ENCODE results near the gene HSPB1. TPM values are rescaled to one million over a fixed set of nuclear protein-coding genes. Genes with fewer than 3 reads are reported as not detected.

HSPB1 gene
- total RNA-seq, 1 donor from 2014 or later = 3,584 TPM

DNA sequence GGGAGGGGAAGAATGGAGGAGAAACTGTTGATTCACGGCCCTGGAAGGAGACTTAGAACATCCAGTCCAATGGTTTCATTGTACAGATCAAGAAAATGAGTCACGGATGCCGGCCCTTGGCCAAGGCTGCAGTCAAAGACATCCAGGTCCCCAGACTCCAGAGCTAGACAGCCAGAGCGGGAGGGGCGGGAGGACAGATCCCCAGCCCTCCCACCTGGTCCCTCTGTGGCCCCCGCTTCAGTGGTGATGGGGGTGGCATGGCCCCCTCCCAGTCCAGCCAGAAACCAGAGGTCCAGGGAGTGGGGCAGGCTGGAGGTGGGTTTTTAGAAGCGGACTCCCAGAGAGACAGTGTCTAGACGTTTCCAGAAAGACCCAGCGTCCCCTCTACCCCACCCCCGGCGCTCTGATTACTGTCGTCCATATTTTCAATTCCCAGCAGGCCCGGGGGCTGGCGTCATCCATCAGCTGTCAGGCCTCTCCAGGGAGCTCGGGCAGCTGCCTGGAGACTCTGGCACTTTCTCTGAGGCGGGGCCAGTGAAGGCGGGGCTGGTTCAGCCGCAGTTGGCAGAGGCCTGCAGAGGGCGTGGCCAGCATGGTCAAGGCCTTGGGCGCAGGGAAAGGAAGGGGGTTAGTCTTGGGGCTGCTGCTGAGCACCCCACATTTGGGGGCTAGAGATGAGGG is 8.0 kb upstream of the HSPB1 start:
- peak overlapping the region; percentile 93 to 99 for H3K27ac ChIP-seq
- peak overlapping the region; percentile 39 to 41 for H3K4me3 ChIP-seq
- TF ChIP-seq, protein P1, sequence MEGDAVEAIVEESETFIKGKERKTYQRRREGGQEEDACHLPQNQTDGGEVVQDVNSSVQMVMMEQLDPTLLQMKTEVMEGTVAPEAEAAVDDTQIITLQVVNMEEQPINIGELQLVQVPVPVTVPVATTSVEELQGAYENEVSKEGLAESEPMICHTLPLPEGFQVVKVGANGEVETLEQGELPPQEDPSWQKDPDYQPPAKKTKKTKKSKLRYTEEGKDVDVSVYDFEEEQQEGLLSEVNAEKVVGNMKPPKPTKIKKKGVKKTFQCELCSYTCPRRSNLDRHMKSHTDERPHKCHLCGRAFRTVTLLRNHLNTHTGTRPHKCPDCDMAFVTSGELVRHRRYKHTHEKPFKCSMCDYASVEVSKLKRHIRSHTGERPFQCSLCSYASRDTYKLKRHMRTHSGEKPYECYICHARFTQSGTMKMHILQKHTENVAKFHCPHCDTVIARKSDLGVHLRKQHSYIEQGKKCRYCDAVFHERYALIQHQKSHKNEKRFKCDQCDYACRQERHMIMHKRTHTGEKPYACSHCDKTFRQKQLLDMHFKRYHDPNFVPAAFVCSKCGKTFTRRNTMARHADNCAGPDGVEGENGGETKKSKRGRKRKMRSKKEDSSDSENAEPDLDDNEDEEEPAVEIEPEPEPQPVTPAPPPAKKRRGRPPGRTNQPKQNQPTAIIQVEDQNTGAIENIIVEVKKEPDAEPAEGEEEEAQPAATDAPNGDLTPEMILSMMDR (IDR thresholded peaks at IDR 0.05) = no peak
- H3K27me3 ChIP-seq = no peaks in the 10 kb centered on the region
- H3K36me3 ChIP-seq = no peaks in the 10 kb centered on the region
- H3K4me1 ChIP-seq = peaks cover 27 to 40% of the 10 kb centered on the region in 2 donors
- DNase-seq (ENCODE audit: low spot score in 2 of 2) = peak; percentile 91 to 99
- no peaks in the 10 kb centered on the region for H3K9me3 ChIP-seq
- intact Hi-C loops (cut with DNase I) = loop anchor here (1.0 to 10.0 kb wide), 2 partner anchors 8 to 420 kb away; partner anchors contain the start of genes HSPB1 and RHBDD2

- H3K27ac ChIP-seq = peak overlapping the region; percentile 93 to 99
- H3K9me3 ChIP-seq = no peaks in the 10 kb centered on the region
- peak; percentile 46 to 89 for DNase-seq (ENCODE audit: low spot score in 2 of 2)
- H3K4me1 ChIP-seq = peaks cover 22 to 44% of the 10 kb centered on the region in 2 donors
- TF ChIP-seq, protein P1 (IDR thresholded peaks at IDR 0.05) = no peak
- intact Hi-C loops (cut with DNase I) = loop anchor here (10.0 kb wide), 1 partner anchor 422 kb away; the partner anchor contains the start of gene RHBDD2
- no peaks in the 10 kb centered on the region for H3K27me3 ChIP-seq
- H3K4me3 ChIP-seq = peak overlapping the region in 1 of 2 donors; percentile 1
- no peaks in the 10 kb centered on the region for H3K36me3 ChIP-seq
Measured at GRCh38 chr7:76296743-76297740, 5.4 kb upstream of the HSPB1 start.

GRCh38 chr7:76300166-76300731 is 2.2 kb upstream of the HSPB1 start:
- Histone ChIP-seq H3K9me3 (no peaks in the 10 kb centered on the region), H3K4me3 (no peak overlapping the region), H3K4me1 (peaks cover 7 to 27% of the 10 kb centered on the region in 2 donors), H3K27ac (peak overlapping the region; percentile 93 to 99), H3K36me3 (peaks cover 13 to 18% of the 10 kb centered on the region in 2 donors), H3K27me3 (no peaks in the 10 kb centered on the region)
- TF ChIP-seq, protein P1 (IDR thresholded peaks at IDR 0.05) = no peak
- DNase-seq (ENCODE audit: low spot score in 2 of 2) = no peak
- intact Hi-C loops (cut with DNase I) = no loop called here

- no peak for DNase-seq (ENCODE audit: low spot score in 2 of 2)
- no peaks in the 10 kb centered on the region for H3K9me3 ChIP-seq
- H3K4me3 ChIP-seq = no peak overlapping the region
- TF ChIP-seq, protein P1 (IDR thresholded peaks at IDR 0.05) = no peak
- peak overlapping the region; percentile 93 to 99 for H3K27ac ChIP-seq
- H3K27me3 ChIP-seq = no peaks in the 10 kb centered on the region
- intact Hi-C loops (cut with DNase I) = no loop called here
- peaks cover 13 to 18% of the 10 kb centered on the region in 2 donors for H3K36me3 ChIP-seq
- H3K4me1 ChIP-seq = peaks cover 3 to 26% of the 10 kb centered on the region in 2 donors
Measured at GRCh38 chr7:76301000-76301399, 1.5 kb upstream of the HSPB1 start.

Data from ascending aorta (tissue), 2 donors.